B cell (primary cell): ENCODE results near the gene IGFLR1. TPM values are rescaled to one million over a fixed set of nuclear protein-coding genes. Genes with fewer than 3 reads are reported as not detected.

Source experiments
- ATAC-seq: fragments of 200-7000 bp; cut with Tn5 transposase; one replicate; pipeline ENCODE4 v1.10.0; 2021; ENCODE audit warnings: low read depth, mild to moderate bottlenecking, moderate number of reproducible peaks, moderate library complexity
- CTCF ChIA-PET: fragments of 350-600 bp; sonication (Branson Sonifier 250); formaldehyde crosslinking; loops from one replicate; lab custom pipeline; 2021; ENCODE audit warnings: antibody characterized with exemption, inconsistent platforms; lab: Charles Lee
- POLR2A ChIA-PET: fragments of 350-600 bp; sonication (Branson Sonifier 250); formaldehyde crosslinking; loops from one replicate; lab custom pipeline; 2021; ENCODE audit warnings: antibody characterized with exemption; lab: Charles Lee
- DNase-seq: peaks from one replicate; pipeline ENCODE4 v3.0.0; 2013
- H2AFZ ChIP-seq: 2 replicates; pipeline ENCODE4 v1.6.1; 2012; ENCODE audit warnings: mild to moderate bottlenecking, low read depth, low read length; ENCODE audit not compliant: insufficient read depth, poor library complexity, severe bottlenecking
- H3K27ac ChIP-seq, 2 donors: 1 replicate in 1 of 2; 2 replicates in 1 of 2; pipeline ENCODE4 v1.5.1; 2012 to 2013; ENCODE audit warnings: low read length in 2 of 2, mild to moderate bottlenecking in 2 of 2, moderate library complexity in 1 of 2
- H3K27me3 ChIP-seq, 4 experiments: fragments of 200-600 bp in 1 of 4; sonication (generic) in 1 of 4; replicated peaks in 1 of 4; 1 replicate in 2 of 4; 2 replicates in 2 of 4; pipeline versions ENCODE4 v1.6.1 to v1.7.0; 2013 to 2016; ENCODE audit warnings: low read length in 3 of 4, mild to moderate bottlenecking in 2 of 4, mixed read lengths in 1 of 4, moderate library complexity in 1 of 4; ENCODE audit not compliant: insufficient read depth in 4 of 4, control insufficient read depth in 3 of 4; ENCODE audit errors: control extremely low read depth in 1 of 4
- H3K36me3 ChIP-seq, 2 experiments: replicated peaks in 1 of 2; 1 replicate in 1 of 2; 2 replicates in 1 of 2; pipeline versions ENCODE4 v1.6.1 to v1.7.1; 2013; ENCODE audit warnings: low read length in 1 of 2; ENCODE audit not compliant: insufficient read depth in 2 of 2, control insufficient read depth in 1 of 2; ENCODE audit errors: control extremely low read depth in 1 of 2, extremely low read depth in 1 of 2
- H3K4me1 ChIP-seq, 2 donors: fragments of 200-600 bp in 1 of 2; sonication (generic) in 1 of 2; 1 replicate in 1 of 2; 2 replicates in 1 of 2; pipeline versions ENCODE4 v1.5.1 to v1.6.1; 2013 to 2017; ENCODE audit warnings: low read length in 2 of 2; ENCODE audit not compliant: control insufficient read depth in 2 of 2, insufficient read depth in 2 of 2
- H3K4me2 ChIP-seq: replicated peaks from 2 replicates; pipeline ENCODE3; 2012; ENCODE audit warnings: mild to moderate bottlenecking, low read depth, low read length; ENCODE audit not compliant: poor library complexity, severe bottlenecking
- H3K4me3 ChIP-seq, 5 experiments: fragments of 200-600 bp in 1 of 5; sonication (generic) in 1 of 5; 1 replicate in 3 of 5; 2 replicates in 2 of 5; pipeline versions ENCODE4 v1.5.1 to v1.7.0; 2011 to 2016; ENCODE audit warnings: low read length in 4 of 5, mild to moderate bottlenecking in 4 of 5, low read depth in 2 of 5, control low read depth in 1 of 5, moderate library complexity in 1 of 5; ENCODE audit not compliant: insufficient read depth in 1 of 5; ENCODE audit errors: control extremely low read depth in 1 of 5, extremely low read depth in 1 of 5
- H3K79me2 ChIP-seq: fragments of 200-600 bp; sonication (generic); one replicate; pipeline ENCODE4 v1.6.0; 2016; ENCODE audit warnings: low read length; ENCODE audit not compliant: control insufficient read depth, insufficient read depth
- H3K9ac ChIP-seq: fragments of 200-600 bp; sonication (generic); 2 replicates; pipeline ENCODE4 v1.6.1; 2017; ENCODE audit warnings: mild to moderate bottlenecking, low read length, moderate library complexity
- H3K9me3 ChIP-seq, 3 donors: one replicate each; pipeline versions ENCODE4 v1.6.1 to v1.7.1; 2013; ENCODE audit warnings: low read length in 2 of 3; ENCODE audit not compliant: control insufficient read depth in 2 of 3, insufficient read depth in 1 of 3; ENCODE audit errors: control extremely low read depth in 1 of 3
- H4K20me1 ChIP-seq: 2 replicates; pipeline ENCODE4 v1.6.0; 2012; ENCODE audit warnings: mild to moderate bottlenecking, low read length; ENCODE audit not compliant: insufficient read depth, control insufficient read depth, poor library complexity, severe bottlenecking
- H3K27ac Mint-ChIP-seq: one replicate; pipeline ENCODE4 v1.8.0; 2021; ENCODE audit warnings: mixed read lengths
- H3K27me3 Mint-ChIP-seq: one replicate; pipeline ENCODE4 v1.8.0; 2021; ENCODE audit warnings: mixed read lengths
- H3K4me1 Mint-ChIP-seq: one replicate; pipeline ENCODE4 v1.8.0; 2021; ENCODE audit warnings: mixed read lengths
- H3K4me3 Mint-ChIP-seq: one replicate; pipeline ENCODE4 v1.8.0; 2021; ENCODE audit warnings: mixed read lengths
- H3K9me3 Mint-ChIP-seq: one replicate; pipeline ENCODE4 v1.8.0; 2022; ENCODE audit warnings: mixed read lengths; ENCODE audit not compliant: insufficient read depth
- CTCF ChIP-seq: fragments of 200-600 bp; IDR thresholded peaks from one replicate; pipeline ENCODE4 v1.8.0; 2022; ENCODE audit warnings: antibody characterized with exemption, mild to moderate bottlenecking
- EZH2 ChIP-seq: IDR thresholded peaks from 2 replicates; pipeline ENCODE4 v1.6.1; 2012; ENCODE audit warnings: borderline replicate concordance, low read depth, mild to moderate bottlenecking, moderate library complexity, low read length; ENCODE audit not compliant: insufficient read depth, poor library complexity, severe bottlenecking
- WGBS: methylation state at CpG from one replicate; pipeline ENCODE4 v1.1.5; 2013; ENCODE audit warnings: missing lambda C conversion rate; ENCODE audit not compliant: insufficient coverage; 5-methylcytosine and 5-hydroxymethylcytosine counted together
- intact Hi-C: fragments of 100-400 bp; cut with micrococcal nuclease; formaldehyde crosslinking; loops from one replicate; pipeline ENCODE4 v1.10.0; 2022
- polyA plus RNA-seq: library from polyadenylated mRNA; depleted of rRNA; stranded (reverse); fragments of >200 nt; gene quantifications from 2 replicates; pipeline ENCODE4 v1.2.3, GENCODE V29; 2012
- total RNA-seq, 2 donors: library from RNA; stranded (reverse); fragments of 120-200 nt in 1 of 2; gene quantifications; 1 replicate in 1 of 2; 2 replicates in 1 of 2; pipeline versions ENCODE4 v1.2.3 to v1.2.4, GENCODE V29; 2013 to 2022

The IGFLR1 gene
- total and polyA plus RNA-seq, 2 donors (not counting 1 experiment from before 2014, with no cell fraction given), result 130 to 245 TPM

GRCh38 chr19:35775298-35776101, 33.2 kb upstream of the IGFLR1 start, which contains the start of gene ARHGAP33:
Gene ARHGAP33 (plus strand): TSS chr19:35775564. CDS start chr19:35775659, 95 bp downstream.
- peaks cover 10% of the 10 kb centered on the region for H3K4me1 Mint-ChIP-seq
- POLR2A ChIA-PET, result no interaction called here
- peaks cover 10 to 16% of the 10 kb centered on the region in 2 donors for H3K4me1 ChIP-seq
- peaks cover 4% of the 10 kb centered on the region for H3K79me2 ChIP-seq
- peak within 1 kb of the TSS in 1 of 2 donors; percentile 19 for H3K27ac ChIP-seq
- intact Hi-C loops, result loop anchor here (1.0 to 2.0 kb wide), 8 partner anchors 17 to 131 kb away; partner anchors contain the start of genes COX6B1, LIN37, PROSER3 and PSENEN
- ATAC-seq, result peak; percentile 99
- peak within 1 kb of the TSS; percentile 43 for H3K27ac Mint-ChIP-seq
- no peaks in the 10 kb centered on the region for H3K9me3 Mint-ChIP-seq
- H2AFZ ChIP-seq, result peak within 1 kb of the TSS; percentile 73
- peaks cover 0 to 2% of the 10 kb centered on the region in 2 experiments for H3K36me3 ChIP-seq
- peak; percentile 99 for DNase-seq
- H3K4me3 Mint-ChIP-seq, result peak within 1 kb of the TSS; percentile 86
- H3K9ac ChIP-seq, result peak within 1 kb of the TSS; percentile 62
- H3K4me2 ChIP-seq, result peak within 1 kb of the TSS; percentile 90
- no peaks in the 10 kb centered on the region for H3K9me3 ChIP-seq
- CTCF ChIA-PET, result no interaction called here
- 1% methylated on average over 69 of the region's 82 CpGs for WGBS
- peak within 1 kb of the TSS; percentile 26 to 68 (median 58) for H3K4me3 ChIP-seq
- no peaks in the 10 kb centered on the region for H3K27me3 Mint-ChIP-seq
- H3K27me3 ChIP-seq, result no peaks in the 10 kb centered on the region
- H4K20me1 ChIP-seq, result no peaks in the 10 kb centered on the region
- TF ChIP-seq EZH2 (no peak), CTCF (no peak)

- ATAC-seq, result no peak
- Histone ChIP-seq H3K4me3 (peak overlapping the region; percentile 16 to 68 (median 58)), H3K4me1 (peaks cover 10 to 16% of the 10 kb centered on the region in 2 donors), H3K27ac (no peak overlapping the region), H3K9ac (peak overlapping the region; percentile 62), H3K79me2 (peaks cover 4% of the 10 kb centered on the region), H4K20me1 (no peaks in the 10 kb centered on the region), H2AFZ (peak overlapping the region; percentile 46), H3K36me3 (no peaks in the 10 kb centered on the region), H3K4me2 (peak overlapping the region; percentile 90), H3K27me3 (no peaks in the 10 kb centered on the region), H3K9me3 (no peaks in the 10 kb centered on the region)
- DNase-seq, result no peak
- ChIA-PET POLR2A (no interaction called here), CTCF (no interaction called here)
- Mint-ChIP-seq H3K9me3 (no peaks in the 10 kb centered on the region), H3K4me3 (peak overlapping the region; percentile 86), H3K27ac (peak overlapping the region; percentile 43), H3K4me1 (peaks cover 10% of the 10 kb centered on the region), H3K27me3 (no peaks in the 10 kb centered on the region)
- intact Hi-C loops, result loop anchor here (1.0 to 2.0 kb wide), 8 partner anchors 17 to 131 kb away; partner anchors contain the start of genes COX6B1, LIN37, PROSER3 and PSENEN
- no peak for TF ChIP-seq CTCF
- no peak for TF ChIP-seq EZH2
- 34% methylated on average over 9 of the region's 9 CpGs for WGBS
Measured at GRCh38 chr19:35775046-35775297, 32.7 kb upstream of the IGFLR1 start.
